ENCODE measurements around the gene OR6C70. TPM values are rescaled to one million over a fixed set of nuclear protein-coding genes. Genes with fewer than 3 reads are reported as not detected.

The OR6C70 gene
- not detected in 2 replicates for total RNA-seq

DNA sequence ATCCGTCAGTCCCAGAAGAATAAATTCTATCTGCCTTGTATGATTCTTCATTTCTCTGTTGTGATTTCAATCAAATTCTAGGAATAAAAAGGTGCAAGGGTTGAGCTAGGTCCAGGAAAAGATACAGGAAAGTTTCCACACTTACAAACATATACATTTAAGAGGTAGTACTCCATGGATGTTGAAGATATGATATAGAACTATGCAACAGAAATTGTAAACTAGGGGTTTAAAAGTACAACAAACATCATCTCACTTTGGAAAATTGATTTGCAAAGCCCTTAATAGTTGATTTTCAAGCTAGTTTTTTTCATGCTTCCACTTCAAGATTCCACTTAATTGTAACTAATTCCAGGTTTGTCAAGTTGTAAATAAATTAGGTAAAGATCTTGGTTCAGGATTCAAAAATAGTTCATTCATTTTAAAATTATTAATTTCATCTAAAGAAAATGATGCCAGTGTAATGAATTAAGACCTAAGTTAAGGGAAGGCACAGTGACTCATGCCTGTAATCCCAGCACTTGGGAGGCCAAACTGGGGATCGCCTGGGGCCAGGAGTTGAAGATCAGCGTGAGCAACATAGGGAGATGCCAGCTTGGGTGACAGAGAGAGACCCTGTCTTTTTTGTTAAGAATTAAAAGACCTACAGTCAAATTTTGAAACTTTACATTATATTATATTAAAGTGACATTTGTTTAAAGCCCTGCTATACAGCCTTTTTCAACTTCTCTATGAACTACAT is at the start of gene OR6C70:
OR6C70 (minus strand) TSS at position 51 of the 742 bp plus-strand sequence; CDS start at position 51, 0 bp downstream.
- TF ChIP-seq, protein P1, sequence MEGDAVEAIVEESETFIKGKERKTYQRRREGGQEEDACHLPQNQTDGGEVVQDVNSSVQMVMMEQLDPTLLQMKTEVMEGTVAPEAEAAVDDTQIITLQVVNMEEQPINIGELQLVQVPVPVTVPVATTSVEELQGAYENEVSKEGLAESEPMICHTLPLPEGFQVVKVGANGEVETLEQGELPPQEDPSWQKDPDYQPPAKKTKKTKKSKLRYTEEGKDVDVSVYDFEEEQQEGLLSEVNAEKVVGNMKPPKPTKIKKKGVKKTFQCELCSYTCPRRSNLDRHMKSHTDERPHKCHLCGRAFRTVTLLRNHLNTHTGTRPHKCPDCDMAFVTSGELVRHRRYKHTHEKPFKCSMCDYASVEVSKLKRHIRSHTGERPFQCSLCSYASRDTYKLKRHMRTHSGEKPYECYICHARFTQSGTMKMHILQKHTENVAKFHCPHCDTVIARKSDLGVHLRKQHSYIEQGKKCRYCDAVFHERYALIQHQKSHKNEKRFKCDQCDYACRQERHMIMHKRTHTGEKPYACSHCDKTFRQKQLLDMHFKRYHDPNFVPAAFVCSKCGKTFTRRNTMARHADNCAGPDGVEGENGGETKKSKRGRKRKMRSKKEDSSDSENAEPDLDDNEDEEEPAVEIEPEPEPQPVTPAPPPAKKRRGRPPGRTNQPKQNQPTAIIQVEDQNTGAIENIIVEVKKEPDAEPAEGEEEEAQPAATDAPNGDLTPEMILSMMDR (IDR thresholded peaks at IDR 0.05; ENCODE audit: insufficient read depth, low read length, severe bottlenecking), result no peak
- no peak for FAIRE-seq
- H3K36me3 ChIP-seq (ENCODE audit: control insufficient read depth, insufficient read depth, low read length), result no peaks in the 10 kb centered on the region
- no peaks in the 10 kb centered on the region for H3K27me3 ChIP-seq (ENCODE audit: control insufficient read depth, insufficient read depth, low read length)
- H3K4me3 ChIP-seq (ENCODE audit: low read depth, low read length), result no peak within 1 kb of the TSS
- DNase-seq (ENCODE audit: low read depth), result peak; percentile 25

DNA sequence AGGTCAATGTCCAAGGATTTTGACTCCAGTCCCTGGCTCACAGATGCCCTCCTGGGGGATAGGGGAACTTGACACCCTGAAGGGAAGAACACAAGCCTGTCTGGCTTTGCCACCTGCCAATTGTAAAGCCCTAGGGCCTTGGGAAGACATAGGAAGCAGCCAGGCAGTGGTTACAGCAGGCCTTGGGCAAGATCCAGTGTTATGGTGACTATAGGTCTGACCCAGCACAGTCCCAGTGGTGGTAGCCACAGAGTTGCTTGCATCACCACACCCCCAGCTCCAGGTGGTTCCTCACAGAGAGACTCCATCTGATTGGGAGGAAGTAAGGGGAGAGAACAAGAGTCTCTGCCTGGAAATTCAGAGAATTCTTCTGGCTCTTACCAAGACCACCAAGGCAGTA is 46.5 kb upstream of the OR6C70 start:
- no peak for FAIRE-seq
- no peak overlapping the region for H3K4me3 ChIP-seq (ENCODE audit: low read depth, low read length)
- no peak for DNase-seq (ENCODE audit: low read depth)
- no peaks in the 10 kb centered on the region for H3K36me3 ChIP-seq (ENCODE audit: control insufficient read depth, insufficient read depth, low read length)
- no peaks in the 10 kb centered on the region for H3K27me3 ChIP-seq (ENCODE audit: control insufficient read depth, insufficient read depth, low read length)
- TF ChIP-seq, protein P1 (IDR thresholded peaks at IDR 0.05; ENCODE audit: insufficient read depth, low read length, severe bottlenecking), result no peak

DNA sequence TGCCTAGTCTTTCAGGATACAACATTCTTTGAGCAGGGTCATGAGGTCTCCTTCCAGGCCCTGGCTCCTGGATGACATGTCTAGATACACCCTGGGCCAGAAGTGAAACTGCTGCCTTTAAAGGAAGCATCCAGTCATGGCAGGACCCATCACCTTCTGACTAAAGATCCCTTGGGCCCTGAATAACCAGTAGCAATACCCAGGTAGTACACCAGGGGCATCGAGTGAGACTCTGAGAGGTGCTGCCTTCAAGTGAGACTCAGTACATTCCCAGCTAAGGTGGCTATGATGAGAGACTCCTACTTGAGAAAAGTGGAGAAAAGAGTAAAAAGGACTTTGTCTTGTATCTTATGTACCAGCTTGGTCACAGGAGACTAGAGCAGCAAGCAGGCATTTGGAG is 45.8 kb upstream of the OR6C70 start:
- H3K27me3 ChIP-seq (ENCODE audit: control insufficient read depth, insufficient read depth, low read length), result no peaks in the 10 kb centered on the region
- TF ChIP-seq, protein P1 (IDR thresholded peaks at IDR 0.05; ENCODE audit: insufficient read depth, low read length, severe bottlenecking), result no peak
- FAIRE-seq, result peak; percentile 23

DNA sequence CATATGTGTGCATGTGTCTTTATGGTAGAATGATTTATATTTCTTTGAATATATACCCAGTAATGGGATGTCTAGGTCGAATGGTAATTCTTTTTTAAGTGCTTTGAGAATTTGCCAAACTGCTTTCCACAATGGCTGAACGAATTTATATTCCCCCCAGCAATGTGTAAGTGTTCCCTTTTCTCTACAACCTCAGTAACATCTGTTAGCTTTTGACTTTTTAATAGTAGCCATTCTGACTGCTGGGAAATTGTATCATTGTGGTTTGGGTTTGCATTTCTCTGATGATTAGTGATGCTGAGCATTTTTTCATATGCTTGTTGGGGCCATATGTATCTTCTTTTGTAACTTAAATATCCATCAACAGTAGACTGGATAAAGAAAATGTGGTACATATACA is 31.7 kb upstream of the OR6C70 start:
- TF ChIP-seq, protein P1 (IDR thresholded peaks at IDR 0.05; ENCODE audit: insufficient read depth, low read length, severe bottlenecking), result no peak
- FAIRE-seq (no peak), DNase-seq (ENCODE audit: low read depth) (no peak)
- Histone ChIP-seq H3K27me3 (ENCODE audit: control insufficient read depth, insufficient read depth, low read length) (no peaks in the 10 kb centered on the region), H3K4me3 (ENCODE audit: low read depth, low read length) (no peak overlapping the region), H3K36me3 (ENCODE audit: control insufficient read depth, insufficient read depth, low read length) (no peaks in the 10 kb centered on the region)

More for the DNA sequence above, 45.8 kb upstream of the OR6C70 start:
- H3K4me3 ChIP-seq (ENCODE audit: low read depth, low read length), result no peak overlapping the region
- H3K36me3 ChIP-seq (ENCODE audit: control insufficient read depth, insufficient read depth, low read length), result no peaks in the 10 kb centered on the region
- no peak for DNase-seq (ENCODE audit: low read depth)

DNA sequence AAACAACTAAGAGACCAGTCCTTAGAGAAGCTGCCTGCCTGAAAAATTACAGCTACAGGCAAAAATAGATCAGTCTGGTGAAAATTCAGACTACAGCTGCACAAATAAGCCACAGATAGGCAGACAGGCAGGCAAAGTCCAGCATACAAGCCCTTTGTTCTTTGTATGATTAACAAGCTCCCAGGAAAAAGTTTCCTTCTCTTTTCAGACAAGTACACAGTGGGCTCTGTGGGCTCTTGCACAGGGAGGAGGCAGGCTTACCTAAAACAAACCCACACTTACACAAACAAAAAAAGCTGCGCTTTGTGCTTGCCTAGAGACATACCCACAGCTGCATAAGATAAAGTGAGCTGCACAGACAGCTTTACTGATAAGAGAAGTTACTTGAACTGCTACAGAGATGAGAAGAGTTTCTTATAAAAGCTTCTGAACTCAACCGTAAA is 29.9 kb upstream of the OR6C70 start:
- FAIRE-seq (no peak), DNase-seq (ENCODE audit: low read depth) (no peak)
- TF ChIP-seq, protein P1 (IDR thresholded peaks at IDR 0.05; ENCODE audit: insufficient read depth, low read length, severe bottlenecking), result no peak
- Histone ChIP-seq H3K4me3 (ENCODE audit: low read depth, low read length) (no peak overlapping the region), H3K27me3 (ENCODE audit: control insufficient read depth, insufficient read depth, low read length) (no peaks in the 10 kb centered on the region), H3K36me3 (ENCODE audit: control insufficient read depth, insufficient read depth, low read length) (no peaks in the 10 kb centered on the region)

All from bronchial epithelial cell (primary cell).